Uterus (tissue), 2 donors: Measurements from ENCODE around the gene CREG1.

Source experiments
- CTCF ChIP-seq, 4 experiments: fragments of 200-600 bp in 2 of 4; fragments of 450-650 bp in 2 of 4; sonication (generic) in 2 of 4; IDR thresholded peaks; one replicate each; pipeline ENCODE4 v1.5.1; 2016 to 2019; ENCODE audit warnings: antibody characterized with exemption in 4 of 4, mild to moderate bottlenecking in 2 of 4, moderate library complexity in 1 of 4
- POLR2A ChIP-seq, 2 donors: fragments of 450-650 bp; IDR thresholded peaks; one replicate each; pipeline ENCODE4 v1.6.1; 2016; ENCODE audit warnings: antibody characterized with exemption in 2 of 2, mild to moderate bottlenecking in 1 of 2, moderate library complexity in 1 of 2

GRCh38 chr1:167500283-167500860 is 53.2 kb downstream of the CREG1 start:
- no peak for TF ChIP-seq POLR2A (IDR thresholded peaks at IDR 0.05)
- no peak for TF ChIP-seq CTCF (IDR thresholded peaks at IDR 0.05)
